Uterus (tissue), 2 donors: ENCODE results near the gene ACVR1.

Experiments used
- CTCF ChIP-seq, 4 experiments: fragments of 200-600 bp in 2 of 4; fragments of 450-650 bp in 2 of 4; sonication (generic) in 2 of 4; IDR thresholded peaks; one replicate each; pipeline ENCODE4 v1.5.1; 2016 to 2019; ENCODE audit warnings: antibody characterized with exemption in 4 of 4, mild to moderate bottlenecking in 2 of 4, moderate library complexity in 1 of 4
- POLR2A ChIP-seq, 2 donors: fragments of 450-650 bp; IDR thresholded peaks; one replicate each; pipeline ENCODE4 v1.6.1; 2016; ENCODE audit warnings: antibody characterized with exemption in 2 of 2, mild to moderate bottlenecking in 1 of 2, moderate library complexity in 1 of 2

- TF ChIP-seq CTCF (IDR thresholded peaks at IDR 0.05), result no peak
- no peak for TF ChIP-seq POLR2A (IDR thresholded peaks at IDR 0.05)
Measured at GRCh38 chr2:157792335-157793052, 83.6 kb downstream of the ACVR1 start.
